Fibroblast of lung (primary cell): ENCODE data around the gene RNF220. TPM values are rescaled to one million over a fixed set of nuclear protein-coding genes. Genes with fewer than 3 reads are reported as not detected.

Experiments
- DNase-seq, 2 donors: peaks; one replicate each; pipeline versions ENCODE4 v3.0.0 to v3.0.0-alpha.2; 2010; ENCODE audit warnings: low read depth in 2 of 2
- H2AFZ ChIP-seq: 2 replicates; pipeline ENCODE4 v1.5.1; 2012; ENCODE audit warnings: low read length, control low read depth, inconsistent platforms
- H3K27ac ChIP-seq: 2 replicates; pipeline ENCODE4 v1.5.1; 2011; ENCODE audit warnings: low read length, control low read depth; ENCODE audit not compliant: insufficient read depth
- H3K27me3 ChIP-seq: 2 replicates; pipeline ENCODE4 v1.5.1; 2011; ENCODE audit warnings: mild to moderate bottlenecking, low read length; ENCODE audit not compliant: control insufficient read depth, insufficient read depth
- H3K36me3 ChIP-seq: 2 replicates; pipeline ENCODE4 v1.5.1; 2011; ENCODE audit warnings: low read length; ENCODE audit not compliant: control insufficient read depth, insufficient read depth
- H3K4me1 ChIP-seq: 2 replicates; pipeline ENCODE4 v1.5.1; 2011; ENCODE audit warnings: low read length; ENCODE audit not compliant: control insufficient read depth, insufficient read depth; ENCODE audit errors: extremely low read depth
- H3K4me2 ChIP-seq: 2 replicates; pipeline ENCODE4 v1.5.1; 2011; ENCODE audit warnings: low read length, control low read depth; ENCODE audit not compliant: insufficient read depth; ENCODE audit errors: extremely low read depth
- H3K4me3 ChIP-seq, 4 experiments: fragments of 200-600 bp in 1 of 4; sonication (generic) in 1 of 4; replicated peaks in 1 of 4; 2 replicates each; pipeline ENCODE4 v1.5.1; 2011 to 2016; ENCODE audit warnings: low read length in 4 of 4, low read depth in 3 of 4, mild to moderate bottlenecking in 3 of 4, control low read depth in 2 of 4, inconsistent platforms in 1 of 4, mixed read lengths in 1 of 4; ENCODE audit not compliant: insufficient read depth in 1 of 4; ENCODE audit errors: control extremely low read depth in 1 of 4
- H3K79me2 ChIP-seq: 2 replicates; pipeline ENCODE4 v1.5.1; 2012; ENCODE audit warnings: mild to moderate bottlenecking, low read length, inconsistent platforms; ENCODE audit not compliant: control insufficient read depth, insufficient read depth
- H3K9ac ChIP-seq: 2 replicates; pipeline ENCODE4 v1.5.1; 2011; ENCODE audit warnings: mild to moderate bottlenecking, low read length, control low read depth; ENCODE audit not compliant: insufficient read depth
- H3K9me3 ChIP-seq: 2 replicates; pipeline ENCODE4 v1.5.1; 2012; ENCODE audit warnings: low read depth, low read length; ENCODE audit not compliant: control insufficient read depth, insufficient read depth
- H4K20me1 ChIP-seq: 2 replicates; pipeline ENCODE4 v1.5.1; 2011; ENCODE audit warnings: low read length; ENCODE audit not compliant: control insufficient read depth, insufficient read depth; ENCODE audit errors: extremely low read depth
- CTCF ChIP-seq, 2 donors: IDR thresholded peaks in 1 of 2; conservative IDR thresholded peaks in 1 of 2; 1 replicate in 1 of 2; 2 replicates in 1 of 2; pipeline ENCODE4 v1.5.1; 2011 to 2012; ENCODE audit warnings: low read length in 2 of 2, control low read depth in 1 of 2, inconsistent platforms in 1 of 2, low read depth in 1 of 2, mild to moderate bottlenecking in 1 of 2
- EZH2 ChIP-seq: IDR thresholded peaks from 2 replicates; pipeline ENCODE4 v1.5.1; 2012; ENCODE audit warnings: low read length, control low read depth, mild to moderate bottlenecking; ENCODE audit errors: missing control alignments
- polyA plus RNA-seq, 2 donors: library from polyadenylated mRNA; depleted of rRNA in 1 of 2; stranded (reverse) in 1 of 2; unstranded in 1 of 2; fragments of >200 nt; gene quantifications; 2 replicates each; pipeline ENCODE4 v1.2.1, GENCODE V29; 2011 to 2012; ENCODE audit warnings: missing spikeins in 1 of 2
- total RNA-seq: library from RNA; depleted of rRNA; stranded (reverse); fragments of >200 nt; gene quantifications from 2 replicates; pipeline ENCODE4 v1.2.1, GENCODE V29; 2014

RNF220 gene
- total and polyA plus RNA-seq, 2 donors (not counting 1 experiment from before 2014, with no cell fraction given) = 42.3 to 52.0 TPM

DNA sequence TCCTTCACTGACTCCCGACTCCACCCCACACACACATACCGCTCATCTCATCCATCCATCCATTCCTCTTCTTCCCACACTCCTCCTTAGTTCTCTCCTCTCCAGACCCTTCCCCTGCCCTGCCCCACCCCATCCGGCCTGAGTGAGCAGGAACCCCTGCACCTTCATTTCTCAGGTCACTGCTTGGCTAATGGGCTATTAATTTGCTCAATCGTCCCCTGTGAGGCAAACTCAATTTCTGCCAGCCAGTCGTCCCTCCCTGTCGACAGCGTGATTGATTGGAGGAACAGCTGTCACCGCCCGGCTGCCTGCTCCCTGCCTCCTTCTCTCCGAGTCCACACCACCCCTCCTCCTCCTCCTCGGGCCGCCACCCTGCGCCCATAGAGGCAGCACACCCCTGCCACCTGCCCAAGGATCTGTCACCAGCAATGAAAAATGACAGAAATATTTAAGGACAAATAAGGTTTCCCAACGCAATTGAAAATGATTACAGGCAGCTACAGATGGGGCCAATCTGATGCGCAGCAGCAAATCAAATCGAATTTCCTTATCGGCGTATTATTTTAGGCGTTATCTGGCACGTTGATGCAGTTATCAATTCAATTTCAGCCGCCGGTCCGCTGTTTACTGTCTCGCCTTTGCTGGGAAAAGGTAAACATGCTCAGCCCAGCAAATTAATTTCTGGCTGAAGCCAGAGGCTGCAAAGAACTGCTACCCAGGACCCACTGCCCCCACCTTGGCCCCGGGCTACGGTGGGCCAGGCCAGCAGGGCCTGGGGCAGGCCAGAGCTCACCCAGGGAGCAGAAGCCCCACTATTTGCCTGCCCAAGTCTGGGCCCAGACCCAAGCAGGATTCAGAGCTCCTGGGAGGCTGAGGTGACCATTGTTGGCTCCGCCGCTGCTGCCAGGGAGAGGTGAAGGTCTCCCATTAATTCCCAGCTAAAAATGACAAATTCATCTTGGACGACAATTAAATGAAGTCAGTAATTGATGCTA, 197.9 kb downstream of the RNF220 start:
- H3K4me3 ChIP-seq = no peak overlapping the region
- H3K27ac ChIP-seq = no peak overlapping the region
- no peaks in the 10 kb centered on the region for H3K79me2 ChIP-seq
- H3K9ac ChIP-seq = no peak overlapping the region
- TF ChIP-seq CTCF (conservative IDR thresholded peaks at IDR 0.05 in 1 of 2, IDR thresholded peaks at IDR 0.05 in 1 of 2; ENCODE audit: low read depth in 1 of 2, low read length in 2 of 2) = no peak
- TF ChIP-seq EZH2 = no peak
- peaks cover 49% of the 10 kb centered on the region for H3K27me3 ChIP-seq
- no peaks in the 10 kb centered on the region for H4K20me1 ChIP-seq
- H3K4me1 ChIP-seq = no peaks in the 10 kb centered on the region
- H3K9me3 ChIP-seq = no peaks in the 10 kb centered on the region
- no peak overlapping the region for H2AFZ ChIP-seq
- H3K36me3 ChIP-seq = no peaks in the 10 kb centered on the region
- no peak overlapping the region for H3K4me2 ChIP-seq
- no peak for DNase-seq

GRCh38 chr1:44603718-44604117, 198.7 kb downstream of the RNF220 start:
- no peaks in the 10 kb centered on the region for H3K36me3 ChIP-seq
- no peaks in the 10 kb centered on the region for H3K4me1 ChIP-seq
- no peak for DNase-seq
- no peaks in the 10 kb centered on the region for H4K20me1 ChIP-seq
- H2AFZ ChIP-seq = no peak overlapping the region
- no peak for TF ChIP-seq EZH2
- H3K27ac ChIP-seq = no peak overlapping the region
- H3K4me3 ChIP-seq = no peak overlapping the region
- H3K27me3 ChIP-seq = peaks cover 44% of the 10 kb centered on the region
- no peaks in the 10 kb centered on the region for H3K9me3 ChIP-seq
- no peak overlapping the region for H3K4me2 ChIP-seq
- no peak overlapping the region for H3K9ac ChIP-seq
- H3K79me2 ChIP-seq = no peaks in the 10 kb centered on the region

GRCh38 chr1:44604157-44604955, 199.3 kb downstream of the RNF220 start:
- Histone ChIP-seq H3K4me1 (no peaks in the 10 kb centered on the region), H4K20me1 (no peaks in the 10 kb centered on the region), H2AFZ (no peak overlapping the region), H3K9me3 (no peaks in the 10 kb centered on the region), H3K4me2 (no peak overlapping the region), H3K36me3 (no peaks in the 10 kb centered on the region), H3K27ac (no peak overlapping the region), H3K27me3 (peaks cover 42% of the 10 kb centered on the region), H3K79me2 (no peaks in the 10 kb centered on the region), H3K4me3 (no peak overlapping the region), H3K9ac (no peak overlapping the region)
- no peak for DNase-seq
- TF ChIP-seq EZH2 (no peak), CTCF (conservative IDR thresholded peaks at IDR 0.05 in 1 of 2, IDR thresholded peaks at IDR 0.05 in 1 of 2; ENCODE audit: low read depth in 1 of 2, low read length in 2 of 2) (no peak)
